Hepatocyte (in vitro differentiated cells): ENCODE results near the gene FILIP1L.

Experiments
- CTCF ChIP-seq: fragments of 200-600 bp; sonication (generic); IDR thresholded peaks from 2 replicates; pipeline ENCODE4 v1.5.1; 2016; ENCODE audit warnings: antibody characterized with exemption, mild to moderate bottlenecking; ENCODE audit not compliant: poor library complexity
- EZH2phosphoT487 ChIP-seq: fragments of 200-600 bp; sonication (generic); IDR thresholded peaks from one replicate; pipeline ENCODE4 v1.6.1; 2018; ENCODE audit warnings: antibody characterized with exemption, mild to moderate bottlenecking, low read depth, moderate library complexity; ENCODE audit not compliant: unreplicated experiment, severe bottlenecking

GRCh38 chr3:99902091-99902490 is 212.2 kb downstream of the FILIP1L start:
- TF ChIP-seq CTCF = no peak
- TF ChIP-seq EZH2phosphoT487 = no peak
